ENCODE measurements around the gene HNRNPA2B1. TPM values are rescaled to one million over a fixed set of nuclear protein-coding genes. Genes with fewer than 3 reads are reported as not detected.
"Not testable (repeated sequence)": the region's sequence is repeated elsewhere in the genome, so short reads cannot be mapped to it uniquely, and the experiment has no call there.

HNRNPA2B1 gene
- total RNA-seq, 1 donor from 2014 or later: 723 TPM

DNA sequence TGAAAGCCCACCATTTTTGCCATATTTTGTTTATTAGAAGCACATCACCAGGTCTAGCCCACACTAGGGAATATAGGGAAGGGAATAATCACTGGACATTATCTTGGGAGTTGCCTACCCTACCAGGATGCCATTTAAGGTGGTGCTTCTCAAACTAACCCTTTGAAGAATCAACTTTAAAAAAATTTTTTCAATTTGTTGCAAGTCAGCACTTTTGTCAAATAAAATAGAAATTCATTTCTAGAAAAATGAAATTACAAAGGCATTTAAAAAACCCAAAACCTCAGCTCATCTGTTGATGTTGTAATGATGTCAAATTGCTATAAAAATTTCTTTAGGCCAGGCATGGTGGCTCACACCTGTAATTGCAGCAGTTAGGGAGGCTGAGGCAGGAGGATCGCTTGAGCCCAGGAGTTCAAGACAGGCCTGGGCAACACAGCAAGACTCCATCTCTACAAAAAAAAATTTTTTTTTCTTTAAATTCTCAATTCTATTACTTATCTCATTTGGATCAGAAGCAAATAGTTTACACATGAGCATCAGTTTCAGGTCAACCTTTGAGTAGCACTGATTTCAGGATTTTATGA lies 51.1 kb downstream of the HNRNPA2B1 start:
- Mint-ChIP-seq H3K9me3 (no peaks in the 10 kb centered on the region), H3K36me3 (no peaks in the 10 kb centered on the region), H3K4me3 (no peak overlapping the region), H3K4me1 (peaks cover 23% of the 10 kb centered on the region), H3K27ac (no peak overlapping the region), H3K27me3 (ENCODE audit: low read depth) (peaks cover 36% of the 10 kb centered on the region)
- TF ChIP-seq, protein P1, sequence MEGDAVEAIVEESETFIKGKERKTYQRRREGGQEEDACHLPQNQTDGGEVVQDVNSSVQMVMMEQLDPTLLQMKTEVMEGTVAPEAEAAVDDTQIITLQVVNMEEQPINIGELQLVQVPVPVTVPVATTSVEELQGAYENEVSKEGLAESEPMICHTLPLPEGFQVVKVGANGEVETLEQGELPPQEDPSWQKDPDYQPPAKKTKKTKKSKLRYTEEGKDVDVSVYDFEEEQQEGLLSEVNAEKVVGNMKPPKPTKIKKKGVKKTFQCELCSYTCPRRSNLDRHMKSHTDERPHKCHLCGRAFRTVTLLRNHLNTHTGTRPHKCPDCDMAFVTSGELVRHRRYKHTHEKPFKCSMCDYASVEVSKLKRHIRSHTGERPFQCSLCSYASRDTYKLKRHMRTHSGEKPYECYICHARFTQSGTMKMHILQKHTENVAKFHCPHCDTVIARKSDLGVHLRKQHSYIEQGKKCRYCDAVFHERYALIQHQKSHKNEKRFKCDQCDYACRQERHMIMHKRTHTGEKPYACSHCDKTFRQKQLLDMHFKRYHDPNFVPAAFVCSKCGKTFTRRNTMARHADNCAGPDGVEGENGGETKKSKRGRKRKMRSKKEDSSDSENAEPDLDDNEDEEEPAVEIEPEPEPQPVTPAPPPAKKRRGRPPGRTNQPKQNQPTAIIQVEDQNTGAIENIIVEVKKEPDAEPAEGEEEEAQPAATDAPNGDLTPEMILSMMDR (IDR thresholded peaks at IDR 0.05; ENCODE audit: unreplicated experiment): no peak
- DNase-seq (ENCODE audit: low spot score in 2 of 2, unreplicated experiment in 2 of 2): no peak

GRCh38 chr7:26148307-26148700 lies 52.2 kb downstream of the HNRNPA2B1 start:
- H3K36me3 Mint-ChIP-seq; H3K27ac Mint-ChIP-seq; H3K4me3 Mint-ChIP-seq; H3K9me3 Mint-ChIP-seq; DNase-seq (ENCODE audit: low spot score in 2 of 2, unreplicated experiment in 2 of 2): not testable (repeated sequence)
- Mint-ChIP-seq H3K4me1 (peaks cover 22% of the 10 kb centered on the region), H3K27me3 (ENCODE audit: low read depth) (peaks cover 24% of the 10 kb centered on the region)

DNA sequence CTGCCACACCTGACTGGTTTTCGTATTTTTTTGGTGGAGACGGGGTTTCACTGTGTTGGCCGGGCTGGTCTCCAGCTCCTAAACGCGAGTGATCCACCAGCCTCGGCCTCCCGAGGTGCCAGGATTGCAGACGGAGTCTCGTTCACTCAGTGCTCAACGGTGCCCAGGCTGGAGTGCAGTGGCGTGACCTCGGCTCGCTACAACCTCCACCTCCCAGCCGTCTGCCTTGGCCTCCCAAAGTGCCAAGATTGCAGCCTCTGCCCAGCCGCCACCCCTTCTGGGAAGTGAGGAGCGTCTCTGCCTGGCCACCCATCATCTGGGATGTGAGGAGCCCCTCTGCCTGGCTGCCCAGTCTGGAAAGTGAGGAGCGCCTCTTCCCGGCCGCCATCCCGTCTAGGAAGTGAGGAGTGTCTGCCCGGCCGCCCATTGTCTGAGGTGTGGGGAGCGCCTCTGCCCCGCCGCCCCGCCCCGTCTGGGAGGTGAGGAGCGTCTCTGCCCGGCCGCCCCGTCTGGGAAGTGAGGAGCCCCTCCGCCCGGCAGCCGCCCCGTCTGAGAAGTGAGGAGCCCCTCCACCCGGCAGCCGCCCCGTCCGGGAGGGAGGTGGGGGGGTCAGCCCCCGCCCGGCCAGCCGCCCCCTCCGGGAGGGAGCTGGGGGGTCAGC lies 52.8 kb downstream of the HNRNPA2B1 start:
- not testable (repeated sequence) for H3K4me3 Mint-ChIP-seq; DNase-seq (ENCODE audit: low spot score in 2 of 2, unreplicated experiment in 2 of 2); H3K9me3 Mint-ChIP-seq; H3K36me3 Mint-ChIP-seq; H3K27ac Mint-ChIP-seq
- peaks cover 20% of the 10 kb centered on the region for H3K27me3 Mint-ChIP-seq (ENCODE audit: low read depth)
- peaks cover 18% of the 10 kb centered on the region for H3K4me1 Mint-ChIP-seq

DNA sequence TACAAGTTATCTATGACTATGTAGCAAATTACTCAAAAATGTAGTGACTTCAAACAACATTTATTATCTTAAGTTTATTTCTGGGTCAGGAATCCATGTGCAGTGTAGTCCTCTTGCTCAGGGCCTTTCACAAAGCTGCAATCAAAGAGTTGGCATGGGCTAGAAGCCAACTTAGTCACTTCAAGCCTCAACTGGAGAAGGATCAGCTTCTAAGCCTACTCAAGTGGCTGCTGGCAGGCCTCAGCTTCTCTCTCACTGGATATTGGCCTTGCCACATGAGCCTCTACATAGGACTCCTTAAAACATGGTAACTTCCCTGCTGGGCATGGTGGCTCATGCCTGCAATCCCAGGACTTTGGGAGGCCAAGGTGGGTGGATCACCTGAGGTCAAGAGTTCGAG lies 53.5 kb downstream of the HNRNPA2B1 start:
- no peaks in the 10 kb centered on the region for H3K36me3 Mint-ChIP-seq
- peaks cover 20% of the 10 kb centered on the region for H3K27me3 Mint-ChIP-seq (ENCODE audit: low read depth)
- peaks cover 18% of the 10 kb centered on the region for H3K4me1 Mint-ChIP-seq
- TF ChIP-seq, protein P1 (IDR thresholded peaks at IDR 0.05; ENCODE audit: unreplicated experiment): no peak
- H3K9me3 Mint-ChIP-seq: no peaks in the 10 kb centered on the region
- H3K27ac Mint-ChIP-seq: no peak overlapping the region
- DNase-seq (ENCODE audit: low spot score in 2 of 2, unreplicated experiment in 2 of 2): no peak
- no peak overlapping the region for H3K4me3 Mint-ChIP-seq

DNA sequence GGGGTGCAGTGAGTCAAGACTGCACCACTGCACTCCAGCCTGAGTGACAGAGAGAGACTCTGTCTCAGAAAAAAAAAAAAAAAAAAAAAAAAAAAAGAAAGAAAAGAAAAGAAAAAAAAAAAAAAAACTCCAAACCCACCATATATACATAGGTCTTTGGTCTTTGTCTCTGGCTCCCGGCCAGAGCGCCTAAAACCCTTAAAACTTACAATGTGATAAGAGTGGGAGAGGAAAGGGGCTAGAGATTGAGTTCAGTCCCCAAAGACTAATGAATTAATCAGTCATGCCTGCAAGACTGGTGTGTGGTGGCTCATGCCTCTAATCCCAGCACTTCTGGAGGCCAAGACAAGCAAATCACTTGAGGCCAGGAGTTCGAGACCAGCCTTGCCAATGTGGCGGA lies 55.3 kb downstream of the HNRNPA2B1 start:
- Mint-ChIP-seq H3K36me3 (no peaks in the 10 kb centered on the region), H3K9me3 (no peaks in the 10 kb centered on the region), H3K4me3 (no peak overlapping the region), H3K27ac (no peak overlapping the region), H3K4me1 (peaks cover 16% of the 10 kb centered on the region), H3K27me3 (ENCODE audit: low read depth) (peaks cover 3% of the 10 kb centered on the region)
- DNase-seq (ENCODE audit: low spot score in 2 of 2, unreplicated experiment in 2 of 2): no peak
- TF ChIP-seq, protein P1 (IDR thresholded peaks at IDR 0.05; ENCODE audit: unreplicated experiment): no peak

- Mint-ChIP-seq H3K27me3 (ENCODE audit: low read depth) (no peaks in the 10 kb centered on the region), H3K9me3 (no peaks in the 10 kb centered on the region), H3K27ac (no peak overlapping the region), H3K36me3 (no peaks in the 10 kb centered on the region), H3K4me3 (no peak overlapping the region), H3K4me1 (peaks cover 16% of the 10 kb centered on the region)
- TF ChIP-seq, protein P1 (IDR thresholded peaks at IDR 0.05; ENCODE audit: unreplicated experiment): no peak
- DNase-seq (ENCODE audit: low spot score in 2 of 2, unreplicated experiment in 2 of 2): no peak
These were observed 56.1 kb downstream of the HNRNPA2B1 start for GRCh38 chr7:26144184-26145080.

Measured in mesothelial cell of epicardium (in vitro differentiated cells).